Ishikawa (cell line): Measurements from ENCODE around the gene MUSK.

ENCODE experiments used
- CEBPB ChIP-seq: IDR thresholded peaks from 2 replicates; pipeline ENCODE4 v1.6.1; 2012
- CREB1 ChIP-seq: IDR thresholded peaks from 2 replicates; pipeline ENCODE4 v1.6.1; 2012; ENCODE audit warnings: low read depth
- EGR1 ChIP-seq: IDR thresholded peaks from 2 replicates; pipeline ENCODE4 v1.6.1; 2012
- EP300 ChIP-seq: IDR thresholded peaks from 2 replicates; pipeline ENCODE4 v1.6.1; 2012; ENCODE audit warnings: borderline replicate concordance
- FOXM1 ChIP-seq: IDR thresholded peaks from 2 replicates; pipeline ENCODE4 v1.6.1; 2012; ENCODE audit warnings: low read depth, borderline replicate concordance
- NFIC ChIP-seq: IDR thresholded peaks from 2 replicates; pipeline ENCODE4 v1.6.1; 2012
- RAD21 ChIP-seq: IDR thresholded peaks from 2 replicates; pipeline ENCODE4 v1.6.1; 2012; ENCODE audit warnings: low read depth
- TAF1 ChIP-seq: IDR thresholded peaks from 2 replicates; pipeline ENCODE4 v1.6.1; 2012; ENCODE audit warnings: low read depth, mild to moderate bottlenecking
- TCF12 ChIP-seq: IDR thresholded peaks from 2 replicates; pipeline ENCODE4 v1.6.1; 2012; ENCODE audit warnings: low read depth
- TEAD4 ChIP-seq: IDR thresholded peaks from 2 replicates; pipeline ENCODE4 v1.6.1; 2012
- YY1 ChIP-seq: IDR thresholded peaks from 2 replicates; pipeline ENCODE4 v1.6.1; 2012; ENCODE audit warnings: low read depth
- ZBTB7A ChIP-seq: IDR thresholded peaks from 2 replicates; pipeline ENCODE4 v1.6.1; 2012; ENCODE audit warnings: low read depth
- TF ChIP-seq, protein P1 (sequence below): IDR thresholded peaks from 2 replicates; pipeline ENCODE4 v1.6.1; 2012; ENCODE audit warnings: low read depth, mild to moderate bottlenecking
- TF ChIP-seq, protein P2 (sequence below): IDR thresholded peaks from 2 replicates; pipeline ENCODE4 v1.6.1; 2012
- TF ChIP-seq, protein P3 (sequence below): IDR thresholded peaks from 2 replicates; pipeline ENCODE4 v1.6.1; 2012

Gene MUSK

DNA sequence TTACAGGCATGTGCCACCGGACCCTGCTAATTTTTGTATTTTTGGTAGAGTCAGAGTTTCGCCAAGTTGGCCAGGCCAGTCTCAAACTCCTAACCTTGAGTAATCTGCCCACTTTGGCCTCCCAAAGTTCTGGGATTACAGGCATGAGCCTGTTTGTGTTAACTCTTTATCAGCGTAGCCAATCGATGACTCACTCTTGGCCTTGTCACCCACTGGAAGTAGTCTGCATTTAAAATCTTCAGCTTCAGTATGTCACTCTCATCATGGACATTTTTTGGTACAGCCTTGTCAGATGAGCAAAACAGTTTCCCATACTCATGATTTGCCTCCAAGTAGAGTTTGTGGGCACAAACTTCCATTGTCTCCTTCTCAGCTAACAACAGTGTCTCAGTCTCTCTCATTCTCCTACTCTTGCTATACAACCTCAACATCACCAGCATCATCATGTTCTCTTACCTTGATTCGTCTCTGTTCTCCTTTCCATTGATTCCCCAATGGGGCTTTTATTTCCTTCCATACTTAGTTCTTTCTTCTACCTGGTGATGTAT, 22.5 kb downstream of the MUSK start:
- TF ChIP-seq TCF12 (no peak), CREB1 (no peak), ZBTB7A (no peak), YY1 (no peak), EGR1 (no peak), NFIC (no peak), RAD21 (no peak)
- TF ChIP-seq, protein P1, sequence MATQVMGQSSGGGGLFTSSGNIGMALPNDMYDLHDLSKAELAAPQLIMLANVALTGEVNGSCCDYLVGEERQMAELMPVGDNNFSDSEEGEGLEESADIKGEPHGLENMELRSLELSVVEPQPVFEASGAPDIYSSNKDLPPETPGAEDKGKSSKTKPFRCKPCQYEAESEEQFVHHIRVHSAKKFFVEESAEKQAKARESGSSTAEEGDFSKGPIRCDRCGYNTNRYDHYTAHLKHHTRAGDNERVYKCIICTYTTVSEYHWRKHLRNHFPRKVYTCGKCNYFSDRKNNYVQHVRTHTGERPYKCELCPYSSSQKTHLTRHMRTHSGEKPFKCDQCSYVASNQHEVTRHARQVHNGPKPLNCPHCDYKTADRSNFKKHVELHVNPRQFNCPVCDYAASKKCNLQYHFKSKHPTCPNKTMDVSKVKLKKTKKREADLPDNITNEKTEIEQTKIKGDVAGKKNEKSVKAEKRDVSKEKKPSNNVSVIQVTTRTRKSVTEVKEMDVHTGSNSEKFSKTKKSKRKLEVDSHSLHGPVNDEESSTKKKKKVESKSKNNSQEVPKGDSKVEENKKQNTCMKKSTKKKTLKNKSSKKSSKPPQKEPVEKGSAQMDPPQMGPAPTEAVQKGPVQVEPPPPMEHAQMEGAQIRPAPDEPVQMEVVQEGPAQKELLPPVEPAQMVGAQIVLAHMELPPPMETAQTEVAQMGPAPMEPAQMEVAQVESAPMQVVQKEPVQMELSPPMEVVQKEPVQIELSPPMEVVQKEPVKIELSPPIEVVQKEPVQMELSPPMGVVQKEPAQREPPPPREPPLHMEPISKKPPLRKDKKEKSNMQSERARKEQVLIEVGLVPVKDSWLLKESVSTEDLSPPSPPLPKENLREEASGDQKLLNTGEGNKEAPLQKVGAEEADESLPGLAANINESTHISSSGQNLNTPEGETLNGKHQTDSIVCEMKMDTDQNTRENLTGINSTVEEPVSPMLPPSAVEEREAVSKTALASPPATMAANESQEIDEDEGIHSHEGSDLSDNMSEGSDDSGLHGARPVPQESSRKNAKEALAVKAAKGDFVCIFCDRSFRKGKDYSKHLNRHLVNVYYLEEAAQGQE, result no peak
- TF ChIP-seq, protein P2, sequence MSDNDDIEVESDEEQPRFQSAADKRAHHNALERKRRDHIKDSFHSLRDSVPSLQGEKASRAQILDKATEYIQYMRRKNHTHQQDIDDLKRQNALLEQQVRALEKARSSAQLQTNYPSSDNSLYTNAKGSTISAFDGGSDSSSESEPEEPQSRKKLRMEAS, result no peak
- TF ChIP-seq, protein P3, sequence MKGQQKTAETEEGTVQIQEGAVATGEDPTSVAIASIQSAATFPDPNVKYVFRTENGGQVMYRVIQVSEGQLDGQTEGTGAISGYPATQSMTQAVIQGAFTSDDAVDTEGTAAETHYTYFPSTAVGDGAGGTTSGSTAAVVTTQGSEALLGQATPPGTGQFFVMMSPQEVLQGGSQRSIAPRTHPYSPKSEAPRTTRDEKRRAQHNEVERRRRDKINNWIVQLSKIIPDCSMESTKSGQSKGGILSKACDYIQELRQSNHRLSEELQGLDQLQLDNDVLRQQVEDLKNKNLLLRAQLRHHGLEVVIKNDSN, result no peak

DNA sequence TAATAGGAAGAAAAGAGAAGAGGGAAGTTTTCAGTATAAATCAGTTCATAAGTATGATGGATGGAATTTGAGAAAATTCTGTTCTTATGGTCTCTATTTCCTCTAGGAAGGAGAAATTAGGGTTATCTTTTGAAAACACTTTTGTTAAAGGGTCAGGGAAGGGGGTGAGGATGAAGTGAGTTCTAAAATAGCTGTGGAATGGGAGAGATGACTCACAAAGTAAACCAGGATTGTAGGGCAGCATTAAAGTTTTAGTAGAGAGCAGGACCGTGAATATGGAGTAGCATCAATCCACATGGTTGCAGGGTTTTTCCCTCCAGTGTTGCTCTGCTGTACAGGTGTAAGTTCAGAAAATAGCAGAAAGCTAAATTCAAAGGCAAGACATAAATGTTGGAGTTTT, 32.4 kb downstream of the MUSK start:
- TF ChIP-seq TCF12, result no peak
- no peak for TF ChIP-seq NFIC
- no peak for TF ChIP-seq CEBPB
- no peak for TF ChIP-seq FOXM1
- TF ChIP-seq, protein P1, result no peak
- no peak for TF ChIP-seq YY1
- TF ChIP-seq EP300, result no peak
- no peak for TF ChIP-seq EGR1
- TF ChIP-seq TEAD4, result no peak
- TF ChIP-seq, protein P3, result no peak
- TF ChIP-seq, protein P2, result no peak
- no peak for TF ChIP-seq ZBTB7A
- no peak for TF ChIP-seq TAF1
- no peak for TF ChIP-seq RAD21
- TF ChIP-seq CREB1, result no peak

DNA sequence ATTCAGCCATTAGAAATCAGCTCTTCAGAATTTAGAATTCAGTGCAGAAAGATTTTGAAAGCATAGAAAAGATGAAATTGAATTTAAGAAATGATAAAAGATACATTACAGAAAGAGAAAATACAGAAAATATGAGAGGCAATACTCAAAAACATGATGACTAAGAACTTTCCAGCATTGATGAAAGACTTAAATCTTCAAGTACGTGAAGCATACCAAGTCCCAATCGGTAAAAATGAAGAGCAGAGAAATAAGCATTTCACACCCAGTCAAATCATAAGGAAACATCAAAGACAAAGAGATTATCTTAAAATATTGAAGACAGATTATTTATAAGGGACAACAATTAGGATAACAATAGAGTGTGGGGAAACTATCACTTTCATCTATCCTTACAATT, 35.1 kb downstream of the MUSK start:
- TF ChIP-seq TCF12 (no peak), CREB1 (no peak), CEBPB (no peak), ZBTB7A (no peak), TAF1 (no peak), FOXM1 (no peak), EP300 (no peak), YY1 (no peak), TEAD4 (no peak), RAD21 (no peak), EGR1 (no peak)
- TF ChIP-seq, protein P3, result no peak
- TF ChIP-seq, protein P1, result no peak
- TF ChIP-seq, protein P2, result no peak

DNA sequence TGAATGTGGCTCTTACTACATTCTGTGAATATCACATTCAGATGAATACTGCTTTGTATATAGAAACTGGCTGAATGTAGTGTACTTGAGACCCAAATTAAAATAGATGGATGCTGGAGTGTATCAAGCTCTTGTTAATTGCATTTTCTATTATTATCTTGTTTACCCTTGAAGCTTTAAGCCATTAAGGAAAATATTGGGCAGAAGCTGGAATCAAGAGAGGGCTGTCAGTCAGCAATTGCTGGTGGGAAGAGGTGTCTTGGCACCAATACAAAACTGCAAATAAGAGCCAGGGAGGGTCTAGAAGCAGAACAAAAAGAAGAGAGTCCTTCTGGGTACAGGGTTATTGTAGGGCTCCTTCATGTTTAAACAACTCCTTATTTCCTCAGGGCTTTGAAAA, 38.8 kb downstream of the MUSK start:
- TF ChIP-seq CREB1 (no peak), FOXM1 (no peak), TEAD4 (no peak), EP300 (no peak), EGR1 (no peak), NFIC (no peak)
- TF ChIP-seq, protein P1, result no peak
- TF ChIP-seq, protein P3, result no peak
